Esophagus muscularis mucosa (tissue), 4 donors: ENCODE measurements around the gene IGF1R. TPM values are rescaled to one million over a fixed set of nuclear protein-coding genes. Genes with fewer than 3 reads are reported as not detected.
A peak's percentile ranks its signal among the peaks of the same experiment; 100 is the strongest.

Experiments used
- DNase-seq: peaks from one replicate; pipeline ENCODE4 v3.0.0-alpha.2; 2017; ENCODE audit errors: extremely low spot score
- H3K27ac ChIP-seq, 4 donors: fragments of 200-600 bp; sonication (generic); replicated peaks in 1 of 4; 1 replicate in 3 of 4; 2 replicates in 1 of 4; pipeline ENCODE4 v1.5.1; 2016 to 2019; ENCODE audit warnings: mild to moderate bottlenecking in 1 of 4
- H3K27me3 ChIP-seq, 4 donors: fragments of 200-600 bp; sonication (generic); one replicate each; pipeline versions ENCODE4 v1.5.1 to v1.6.0; 2016 to 2019
- H3K36me3 ChIP-seq, 4 donors: fragments of 200-600 bp; sonication (generic); one replicate each; pipeline ENCODE4 v1.5.1; 2016 to 2019
- H3K4me1 ChIP-seq, 4 donors: fragments of 200-600 bp; sonication (generic); one replicate each; pipeline ENCODE4 v1.5.1; 2016 to 2019
- H3K4me3 ChIP-seq, 4 donors: fragments of 200-600 bp; sonication (generic); 1 replicate in 2 of 4; 2 replicates in 2 of 4; pipeline ENCODE4 v1.5.1; 2016 to 2019; ENCODE audit warnings: mild to moderate bottlenecking in 4 of 4, moderate library complexity in 1 of 4
- H3K9me3 ChIP-seq, 4 donors: fragments of 200-600 bp; sonication (generic); 1 replicate in 3 of 4; 2 replicates in 1 of 4; pipeline ENCODE4 v1.5.1; 2016 to 2019
- CTCF ChIP-seq, 3 experiments: fragments of 200-600 bp in 2 of 3; fragments of 450-650 bp in 1 of 3; sonication (generic) in 2 of 3; IDR thresholded peaks; one replicate each; pipeline ENCODE4 v1.5.1; 2017 to 2019; ENCODE audit warnings: antibody characterized with exemption in 3 of 3, mild to moderate bottlenecking in 2 of 3, moderate library complexity in 1 of 3
- EP300 ChIP-seq: sonication (generic); formaldehyde crosslinking; IDR thresholded peaks from one replicate; pipeline ENCODE4 v1.6.1; 2017; ENCODE audit warnings: antibody characterized with exemption
- POLR2A ChIP-seq: fragments of 450-650 bp; IDR thresholded peaks from one replicate; pipeline ENCODE4 v1.6.1; 2017; ENCODE audit warnings: antibody characterized with exemption, moderate library complexity, mild to moderate bottlenecking, low read depth
- POLR2AphosphoS5 ChIP-seq, 2 donors: sonication (generic); formaldehyde crosslinking; IDR thresholded peaks; one replicate each; pipeline ENCODE4 v1.6.1; 2017; ENCODE audit warnings: antibody characterized with exemption in 2 of 2
- WGBS: methylation state at CpG from one replicate; pipeline ENCODE4 v1.1.5; 2018; 5-methylcytosine and 5-hydroxymethylcytosine counted together
- intact Hi-C: fragments of 100-400 bp; cut with DNase I; formaldehyde crosslinking; loops from one replicate; pipeline ENCODE4 v1.15.1; 2023
- total RNA-seq, 4 donors: library from RNA; depleted of rRNA; stranded (reverse); fragments of >200 nt; gene quantifications; one replicate each; pipeline versions ENCODE4 v1.1.0 to v1.2.1, GENCODE V29; 2016

IGF1R gene
- total RNA-seq, 4 donors from 2014 or later = 33.6 to 95.3 (median 49.7) TPM

GRCh38 chr15:98805434-98806274 lies 157.3 kb downstream of the IGF1R start:
- TF ChIP-seq EP300 = no peak
- TF ChIP-seq CTCF (IDR thresholded peaks at IDR 0.05) = peak in 1 of 3 experiments; percentile 6
- Histone ChIP-seq H3K27me3 (no peaks in the 10 kb centered on the region), H3K4me3 (no peak overlapping the region), H3K4me1 (peaks cover 27 to 61% (median 36%) of the 10 kb centered on the region in 4 donors), H3K9me3 (no peaks in the 10 kb centered on the region), H3K27ac (no peak overlapping the region), H3K36me3 (no peaks in the 10 kb centered on the region)
- no peak for DNase-seq
- 82% methylated on average over 12 of the region's 12 CpGs for WGBS
- intact Hi-C loops = no loop called here

- Histone ChIP-seq H3K4me1 (peaks cover 20 to 53% (median 29%) of the 10 kb centered on the region in 4 donors), H3K27me3 (no peaks in the 10 kb centered on the region), H3K9me3 (no peaks in the 10 kb centered on the region), H3K36me3 (no peaks in the 10 kb centered on the region), H3K4me3 (no peak overlapping the region), H3K27ac (no peak overlapping the region)
- WGBS = 83% methylated on average over 9 of the region's 9 CpGs
- TF ChIP-seq CTCF (IDR thresholded peaks at IDR 0.05) (no peak), EP300 (no peak), POLR2A (no peak)
- no peak for DNase-seq
- intact Hi-C loops = no loop called here
Observed at GRCh38 chr15:98806275-98806895, 158.0 kb downstream of the IGF1R start.

- no peaks in the 10 kb centered on the region for H3K36me3 ChIP-seq
Observed at GRCh38 chr15:98807262-98807661, 158.9 kb downstream of the IGF1R start.

GRCh38 chr15:98809273-98809672 lies 160.9 kb downstream of the IGF1R start:
- Histone ChIP-seq H3K4me3 (no peak overlapping the region), H3K9me3 (no peaks in the 10 kb centered on the region), H3K36me3 (no peaks in the 10 kb centered on the region), H3K4me1 (peaks cover 9 to 38% (median 18%) of the 10 kb centered on the region in 4 donors), H3K27me3 (no peaks in the 10 kb centered on the region), H3K27ac (no peak overlapping the region)
- intact Hi-C loops = no loop called here
- WGBS = 88% methylated on average over 11 of the region's 11 CpGs
- TF ChIP-seq POLR2A (no peak), POLR2AphosphoS5 (IDR thresholded peaks at IDR 0.05) (no peak), CTCF (IDR thresholded peaks at IDR 0.05) (no peak), EP300 (no peak)
- no peak for DNase-seq

More at GRCh38 chr15:98807262-98807661, 158.9 kb downstream of the IGF1R start:
- TF ChIP-seq CTCF (IDR thresholded peaks at IDR 0.05) (no peak), POLR2A (no peak), POLR2AphosphoS5 (IDR thresholded peaks at IDR 0.05) (no peak), EP300 (no peak)
- Histone ChIP-seq H3K9me3 (no peaks in the 10 kb centered on the region), H3K27ac (no peak overlapping the region), H3K4me3 (no peak overlapping the region), H3K4me1 (peaks cover 11 to 44% (median 20%) of the 10 kb centered on the region in 4 donors), H3K27me3 (no peaks in the 10 kb centered on the region)
- intact Hi-C loops = no loop called here
- no peak for DNase-seq
- 49% methylated on average over 4 of the region's 4 CpGs for WGBS
